K562 (cell line): ENCODE measurements around the gene PRDX2. TPM values are rescaled to one million over a fixed set of nuclear protein-coding genes. Genes with fewer than 3 reads are reported as not detected.

Source experiments
- ATF1 ChIP-seq, 2 experiments: fragments of 450-650 bp in 1 of 2; IDR thresholded peaks; 2 replicates each; pipeline ENCODE4 v1.6.1; 2016; ENCODE audit warnings: missing compliant biosample characterization in 1 of 2, missing genetic modification characterization in 1 of 2
- ATF4 ChIP-seq: fragments of 450-650 bp; formaldehyde crosslinking; IDR thresholded peaks from 2 replicates; pipeline ENCODE4 v1.4.0; 2022; ENCODE audit warnings: mild to moderate bottlenecking, moderate library complexity
- CBX2 ChIP-seq: fragments of 200-600 bp; sonication (generic); IDR thresholded peaks from one replicate; pipeline ENCODE4 v1.6.1; 2012; ENCODE audit warnings: mild to moderate bottlenecking, low read length, inconsistent platforms; ENCODE audit not compliant: insufficient read depth, poor library complexity, severe bottlenecking
- CCNT2 ChIP-seq: IDR thresholded peaks from 2 replicates; pipeline ENCODE4 v1.6.1; 2011; ENCODE audit warnings: borderline replicate concordance, low read depth, mild to moderate bottlenecking, moderate library complexity, mixed read lengths, low read length; ENCODE audit not compliant: insufficient read length; ENCODE audit errors: extremely low read depth
- EP300 ChIP-seq: IDR thresholded peaks from 2 replicates; pipeline ENCODE4 v1.6.1; 2012; ENCODE audit warnings: low read length, improper control_type of control experiment
- HDAC2 ChIP-seq: fragments of 450-650 bp; IDR thresholded peaks from 2 replicates; pipeline ENCODE4 v1.6.1; 2016; ENCODE audit warnings: mild to moderate bottlenecking
- HMBOX1 ChIP-seq: sonication (generic); IDR thresholded peaks from 2 replicates; pipeline ENCODE4 v1.6.1; 2016
- MAFF ChIP-seq: IDR thresholded peaks from 2 replicates; pipeline ENCODE4 v1.6.1; 2012; ENCODE audit warnings: low read length, improper control_type of control experiment
- MAZ ChIP-seq, 2 experiments: fragments of 450-650 bp in 1 of 2; sonication (generic) in 1 of 2; formaldehyde crosslinking; IDR thresholded peaks in 1 of 2; conservative IDR thresholded peaks in 1 of 2; 2 replicates each; pipeline versions ENCODE4 v1.4.0 to v1.5.0; 2020; ENCODE audit warnings: mild to moderate bottlenecking in 1 of 2, missing genetic modification reagents in 1 of 2
- MGA ChIP-seq: fragments of 450-650 bp; IDR thresholded peaks from 2 replicates; pipeline ENCODE4 v1.6.1; 2016; ENCODE audit warnings: mild to moderate bottlenecking, moderate library complexity
- ZBTB7A ChIP-seq: IDR thresholded peaks from 2 replicates; pipeline ENCODE4 v1.6.1; 2011; ENCODE audit warnings: low read depth, mild to moderate bottlenecking, low read length, moderate library complexity, borderline replicate concordance; ENCODE audit not compliant: control insufficient read depth
- ZNF644 ChIP-seq: fragments of 200-800 bp; sonication (Bioruptor generic); IDR thresholded peaks from 2 replicates; pipeline ENCODE4 v1.6.1; 2016; ENCODE audit warnings: low read depth, missing genetic modification characterization, missing compliant biosample characterization
- polyA plus RNA-seq, 8 experiments: library from polyadenylated mRNA; depleted of rRNA in 4 of 8; stranded (reverse) in 5 of 8; unstranded in 3 of 8; fragments of >200 nt; fragmentation: Nextera tagmentation in 2 of 8; fragmentation: Illumina TruSeq in 1 of 8; extraction: Ambion mirVana in 2 of 8; extraction: Trizol in 1 of 8; gene quantifications; 2 replicates each; pipeline versions ENCODE4 v1.2.1 to v1.2.3, GENCODE V29; 2011 to 2014; ENCODE audit warnings: inconsistent platforms in 1 of 8, missing spikeins in 1 of 8
- total RNA-seq, 7 experiments: library from RNA; depleted of rRNA in 6 of 7; stranded (reverse); fragments of >200 nt in 6 of 7; fragmentation: Illumina TruSeq in 2 of 7; extraction: Trizol in 2 of 7; gene quantifications; 2 replicates each; pipeline versions ENCODE4 v1.2.1 to v1.2.3, GENCODE V29; 2011 to 2021; ENCODE audit warnings: low replicate concordance in 1 of 7

The PRDX2 gene
- total and polyA plus RNA-seq, 9 of the 15 experiments (the other 6 are each of a cell fraction or from before 2014, with no cell fraction given) = 206 to 1,183 (median 415) TPM

GRCh38 chr19:12825254-12826131 is 23.9 kb upstream of the PRDX2 start (continued):
- peak; percentile 91 for TF ChIP-seq MGA
- peak; percentile 98 for TF ChIP-seq ZBTB7A
- TF ChIP-seq HDAC2 = peak; percentile 39; the same call in 1 of the 2 replicates
- TF ChIP-seq CCNT2 = peak; percentile 24
- no peak for TF ChIP-seq ATF4 (CRISPR knock-in tag)
- TF ChIP-seq ATF1 (CRISPR knock-in tag; IDR thresholded peaks at IDR 0.05) = no peak
- peak; percentile 31; the same call in 1 of the 2 replicates for TF ChIP-seq ATF1 (tag; IDR thresholded peaks at IDR 0.05)
- no peak for TF ChIP-seq CBX2
- TF ChIP-seq MAFF = no peak
- TF ChIP-seq ZNF644 (tag) = no peak
- TF ChIP-seq EP300 = no peak
- TF ChIP-seq MAZ (CRISPR knock-in tag; conservative IDR thresholded peaks at IDR 0.05 in 1 of 2, IDR thresholded peaks at IDR 0.05 in 1 of 2) = peak in 1 of 2 experiments; percentile 85; a peak in 2 of 4 replicates
- no peak for TF ChIP-seq HMBOX1
